DLD1 (cell line): Measurements from ENCODE around the gene CBLIF.
"Not testable (repeated sequence)": the region's sequence is repeated elsewhere in the genome, so short reads cannot be mapped to it uniquely, and the experiment has no call there.

ENCODE experiments used
- in situ Hi-C: cut with HindIII; loops from 2 replicates; pipeline ENCODE4 v1.10.0; 2017; ENCODE audit warnings: low sequenced_read_pairs

CBLIF gene

GRCh38 chr11:59848439-59848838 is 3.1 kb upstream of the CBLIF start:
- in situ Hi-C loops, result not testable (repeated sequence)

- in situ Hi-C loops, result no loop called here
Measured at GRCh38 chr11:59847626-59848025, 2.3 kb upstream of the CBLIF start.

- in situ Hi-C loops, result no loop called here
Measured at GRCh38 chr11:59846556-59846955, 1.3 kb upstream of the CBLIF start.

- in situ Hi-C loops, result no loop called here
Measured at GRCh38 chr11:59842316-59842715, 3.0 kb downstream of the CBLIF start.

- in situ Hi-C loops, result no loop called here
Measured at GRCh38 chr11:59841514-59841913, 3.8 kb downstream of the CBLIF start.

- in situ Hi-C loops, result no loop called here
Measured at GRCh38 chr11:59839615-59840014, 5.7 kb downstream of the CBLIF start.

- in situ Hi-C loops, result no loop called here
Measured at GRCh38 chr11:59833602-59834001, 11.7 kb downstream of the CBLIF start.

- in situ Hi-C loops, result no loop called here
Measured at GRCh38 chr11:59829358-59829757, 15.9 kb downstream of the CBLIF start.

- in situ Hi-C loops, result no loop called here
Measured at GRCh38 chr11:59822989-59823566, 22.2 kb downstream of the CBLIF start.

GRCh38 chr11:59818572-59818971 is 26.7 kb downstream of the CBLIF start:
- in situ Hi-C loops, result no loop called here

GRCh38 chr11:59816434-59816833 is 28.9 kb downstream of the CBLIF start:
- in situ Hi-C loops, result not testable (repeated sequence)

- in situ Hi-C loops, result no loop called here
Measured at GRCh38 chr11:59815754-59816153, 29.5 kb downstream of the CBLIF start.

GRCh38 chr11:59814021-59814420 is 31.3 kb downstream of the CBLIF start:
- in situ Hi-C loops, result no loop called here

GRCh38 chr11:59813364-59813763 is 31.9 kb downstream of the CBLIF start:
- in situ Hi-C loops, result no loop called here

GRCh38 chr11:59812220-59812619 is 33.1 kb downstream of the CBLIF start:
- in situ Hi-C loops, result no loop called here

- in situ Hi-C loops, result no loop called here
Measured at GRCh38 chr11:59810911-59811259, 34.4 kb downstream of the CBLIF start.

GRCh38 chr11:59810189-59810910 is 34.9 kb downstream of the CBLIF start, which contains the start of gene MRPL16:
Gene MRPL16 (minus strand): TSS chr11:59810778. CDS start chr11:59810658, 120 bp downstream.
- in situ Hi-C loops, result no loop called here

GRCh38 chr11:59807047-59807610 is 38.2 kb downstream of the CBLIF start:
- in situ Hi-C loops, result no loop called here

GRCh38 chr11:59804061-59804460 is 41.2 kb downstream of the CBLIF start:
- in situ Hi-C loops, result no loop called here

GRCh38 chr11:59802639-59803176 is 42.6 kb downstream of the CBLIF start:
- in situ Hi-C loops, result no loop called here

- in situ Hi-C loops, result no loop called here
Measured at GRCh38 chr11:59801981-59802638, 43.2 kb downstream of the CBLIF start.
